Thoracic aorta (tissue), 2 donors: ENCODE data around the gene MED27. TPM values are rescaled to one million over a fixed set of nuclear protein-coding genes. Genes with fewer than 3 reads are reported as not detected.

Source experiments
- ATAC-seq: fragments of 150-250 bp; one replicate; pipeline ENCODE4 v1.8.0; 2017; ENCODE audit warnings: low read depth; ENCODE audit not compliant: insufficient number of reproducible peaks, low FRiP score
- DNase-seq: peaks from one replicate; pipeline ENCODE4 v3.0.0-alpha.2; 2020; ENCODE audit warnings: low spot score
- H3K27ac ChIP-seq, 2 donors: fragments of 200-600 bp; sonication (generic); 1 replicate in 1 of 2; 2 replicates in 1 of 2; pipeline ENCODE4 v1.5.1; 2016; ENCODE audit warnings: mild to moderate bottlenecking in 2 of 2, moderate library complexity in 2 of 2
- H3K27me3 ChIP-seq: fragments of 200-600 bp; sonication (generic); replicated peaks from 2 replicates; pipeline ENCODE4 v1.6.0; 2016; ENCODE audit warnings: mild to moderate bottlenecking; ENCODE audit not compliant: insufficient read depth
- H3K36me3 ChIP-seq: fragments of 200-600 bp; sonication (generic); one replicate; pipeline ENCODE4 v1.5.1; 2016
- H3K4me1 ChIP-seq, 2 donors: fragments of 200-600 bp; sonication (generic); 1 replicate in 1 of 2; 2 replicates in 1 of 2; pipeline versions ENCODE4 v1.5.1 to v1.6.0; 2016; ENCODE audit warnings: low read depth in 2 of 2, mild to moderate bottlenecking in 1 of 2; ENCODE audit not compliant: control insufficient read depth in 1 of 2
- H3K4me3 ChIP-seq: fragments of 200-600 bp; sonication (generic); 2 replicates; pipeline ENCODE4 v1.5.1; 2016; ENCODE audit warnings: mild to moderate bottlenecking
- H3K9me3 ChIP-seq: fragments of 200-600 bp; sonication (generic); 2 replicates; pipeline ENCODE4 v1.5.1; 2016
- CTCF ChIP-seq: fragments of 200-600 bp; sonication (generic); IDR thresholded peaks from one replicate; pipeline ENCODE4 v1.5.1; 2019; ENCODE audit warnings: antibody characterized with exemption
- total RNA-seq, 2 donors: library from RNA; depleted of rRNA; stranded (reverse); fragments of >200 nt; gene quantifications; one replicate each; pipeline versions ENCODE4 v1.1.0 to v1.2.3, GENCODE V29; 2016

Gene MED27
- total RNA-seq, 2 donors from 2014 or later: 19.3 to 26.5 TPM

- Histone ChIP-seq H3K4me1 (peaks cover 11 to 29% of the 10 kb centered on the region in 2 donors), H3K27ac (no peak overlapping the region), H3K9me3 (no peaks in the 10 kb centered on the region), H3K27me3 (no peaks in the 10 kb centered on the region), H3K36me3 (no peaks in the 10 kb centered on the region), H3K4me3 (no peak overlapping the region)
- DNase-seq: no peak
- no peak for TF ChIP-seq CTCF
- no peak for ATAC-seq
Measured at GRCh38 chr9:132044176-132044875, 35.3 kb downstream of the MED27 start.

- no peaks in the 10 kb centered on the region for H3K36me3 ChIP-seq
Measured at GRCh38 chr9:132043708-132044107, 36.0 kb downstream of the MED27 start.

GRCh38 chr9:132042324-132042723 is 37.3 kb downstream of the MED27 start:
- Histone ChIP-seq H3K4me3 (no peak overlapping the region), H3K36me3 (no peaks in the 10 kb centered on the region), H3K27ac (no peak overlapping the region), H3K4me1 (peaks cover 6 to 21% of the 10 kb centered on the region in 2 donors), H3K27me3 (no peaks in the 10 kb centered on the region), H3K9me3 (no peaks in the 10 kb centered on the region)
- no peak for DNase-seq
- TF ChIP-seq CTCF: no peak
- ATAC-seq: no peak

More at GRCh38 chr9:132043708-132044107, 36.0 kb downstream of the MED27 start:
- no peak overlapping the region for H3K27ac ChIP-seq
- H3K27me3 ChIP-seq: no peaks in the 10 kb centered on the region
- ATAC-seq (no peak), DNase-seq (no peak)
- H3K4me3 ChIP-seq: no peak overlapping the region
- no peaks in the 10 kb centered on the region for H3K9me3 ChIP-seq
- peaks cover 6 to 24% of the 10 kb centered on the region in 2 donors for H3K4me1 ChIP-seq
- no peak for TF ChIP-seq CTCF

- DNase-seq (no peak), ATAC-seq (no peak)
- H3K4me3 ChIP-seq: no peak overlapping the region
- no peak for TF ChIP-seq CTCF
- H3K4me1 ChIP-seq: peaks cover 6 to 21% of the 10 kb centered on the region in 2 donors
- H3K36me3 ChIP-seq: no peaks in the 10 kb centered on the region
- H3K27ac ChIP-seq: no peak overlapping the region
- H3K9me3 ChIP-seq: no peaks in the 10 kb centered on the region
- H3K27me3 ChIP-seq: no peaks in the 10 kb centered on the region
Measured at GRCh38 chr9:132041798-132042197, 37.9 kb downstream of the MED27 start.

GRCh38 chr9:132040808-132041207 is 38.9 kb downstream of the MED27 start:
- Histone ChIP-seq H3K27me3 (no peaks in the 10 kb centered on the region), H3K4me3 (no peak overlapping the region), H3K4me1 (peaks cover 6 to 14% of the 10 kb centered on the region in 2 donors), H3K9me3 (no peaks in the 10 kb centered on the region), H3K27ac (no peak overlapping the region), H3K36me3 (no peaks in the 10 kb centered on the region)
- TF ChIP-seq CTCF: no peak
- DNase-seq (no peak), ATAC-seq (no peak)
